ENCODE results near the gene PAQR5. TPM values are rescaled to one million over a fixed set of nuclear protein-coding genes. Genes with fewer than 3 reads are reported as not detected.

The PAQR5 gene
- total and polyA plus RNA-seq, 4 donors = 0.19 to 1.1 (median 0.53) TPM

DNA sequence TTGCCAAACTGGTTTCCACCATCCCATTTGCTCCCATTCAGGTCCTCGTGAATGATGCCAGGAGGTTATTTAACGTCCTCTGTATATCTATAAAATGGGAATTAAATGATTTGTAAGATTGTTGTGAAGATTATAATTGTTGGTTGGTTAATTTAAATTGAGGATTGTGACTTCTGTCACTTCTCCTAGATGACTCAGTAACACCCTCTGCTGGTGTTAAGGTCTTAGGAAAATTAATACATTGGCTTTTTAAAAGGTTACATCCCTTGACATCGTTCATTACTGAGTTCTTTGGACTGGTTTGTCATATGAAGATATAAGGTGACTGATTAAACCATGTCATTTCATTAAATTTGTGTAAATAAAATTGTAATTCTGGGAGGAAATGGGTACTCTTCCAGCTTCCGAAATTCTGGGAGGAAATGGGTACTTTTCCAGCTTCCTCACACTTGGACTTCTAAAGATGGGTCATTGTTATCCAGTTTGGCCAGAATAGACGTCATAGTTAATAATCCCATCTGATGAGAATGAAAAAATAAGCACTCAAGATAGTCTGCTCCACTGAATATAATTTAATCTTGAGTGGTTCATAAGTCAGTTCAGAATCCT, 33.3 kb upstream of the PAQR5 start:
- Histone ChIP-seq H3K27me3 (ENCODE audit: control insufficient read depth in 4 of 4, insufficient read depth in 4 of 4, low read length in 3 of 4) (no peaks in the 10 kb centered on the region), H3K27ac (ENCODE audit: low read depth in 1 of 2, low read length in 2 of 2) (no peak overlapping the region), H3K9me3 (ENCODE audit: control insufficient read depth in 4 of 4, low read length in 3 of 4) (no peaks in the 10 kb centered on the region), H3K4me1 (ENCODE audit: control insufficient read depth in 4 of 4, insufficient read depth in 4 of 4, low read length in 3 of 4) (no peaks in the 10 kb centered on the region), H3K36me3 (ENCODE audit: control insufficient read depth in 4 of 4, insufficient read depth in 3 of 4, low read depth in 1 of 4, low read length in 3 of 4) (peaks cover 0 to 8% (median 7%) of the 10 kb centered on the region in 4 donors), H3K9ac (ENCODE audit: low read depth in 1 of 2, low read length in 2 of 2) (no peak overlapping the region), H3K4me3 (ENCODE audit: low read depth in 1 of 3, low read length in 3 of 3) (no peak overlapping the region)
- DNase-seq (ENCODE audit: low spot score) = no peak
- no peak for TF ChIP-seq TAF1 (conservative IDR thresholded peaks at IDR 0.05)
- peak; percentile 82 to 85 for TF ChIP-seq RAD21 (IDR thresholded peaks at IDR 0.05)
- TF ChIP-seq RXRA (IDR thresholded peaks at IDR 0.05) = no peak
- TF ChIP-seq, protein P1, sequence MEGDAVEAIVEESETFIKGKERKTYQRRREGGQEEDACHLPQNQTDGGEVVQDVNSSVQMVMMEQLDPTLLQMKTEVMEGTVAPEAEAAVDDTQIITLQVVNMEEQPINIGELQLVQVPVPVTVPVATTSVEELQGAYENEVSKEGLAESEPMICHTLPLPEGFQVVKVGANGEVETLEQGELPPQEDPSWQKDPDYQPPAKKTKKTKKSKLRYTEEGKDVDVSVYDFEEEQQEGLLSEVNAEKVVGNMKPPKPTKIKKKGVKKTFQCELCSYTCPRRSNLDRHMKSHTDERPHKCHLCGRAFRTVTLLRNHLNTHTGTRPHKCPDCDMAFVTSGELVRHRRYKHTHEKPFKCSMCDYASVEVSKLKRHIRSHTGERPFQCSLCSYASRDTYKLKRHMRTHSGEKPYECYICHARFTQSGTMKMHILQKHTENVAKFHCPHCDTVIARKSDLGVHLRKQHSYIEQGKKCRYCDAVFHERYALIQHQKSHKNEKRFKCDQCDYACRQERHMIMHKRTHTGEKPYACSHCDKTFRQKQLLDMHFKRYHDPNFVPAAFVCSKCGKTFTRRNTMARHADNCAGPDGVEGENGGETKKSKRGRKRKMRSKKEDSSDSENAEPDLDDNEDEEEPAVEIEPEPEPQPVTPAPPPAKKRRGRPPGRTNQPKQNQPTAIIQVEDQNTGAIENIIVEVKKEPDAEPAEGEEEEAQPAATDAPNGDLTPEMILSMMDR (IDR thresholded peaks at IDR 0.05; ENCODE audit: low read depth, low read length, missing input control) = peak; percentile 46
- no peak for TF ChIP-seq FOXA2 (IDR thresholded peaks at IDR 0.05)
- 36% methylated on average over 5 of the region's 5 CpGs for WGBS

DNA sequence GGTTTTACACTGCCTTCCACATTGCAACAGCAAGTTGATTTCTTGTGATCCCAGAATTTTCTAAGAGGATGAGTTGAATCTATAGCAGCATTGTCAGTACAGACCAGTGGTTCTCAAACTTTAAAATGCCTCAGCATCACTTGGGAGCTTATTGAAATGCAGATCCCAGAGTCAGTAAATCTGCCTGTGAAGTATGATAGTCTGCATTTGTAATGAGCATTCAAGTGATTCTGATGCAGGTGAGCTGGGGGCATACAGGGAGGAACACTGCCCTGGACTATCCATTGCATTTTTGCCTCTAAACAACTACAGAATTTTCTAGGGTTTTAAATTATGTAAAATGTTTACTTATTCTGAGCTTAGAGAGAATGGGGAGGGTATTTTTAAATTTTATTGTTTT, 27.5 kb upstream of the PAQR5 start:
- Histone ChIP-seq H3K9me3 (ENCODE audit: control insufficient read depth in 4 of 4, low read length in 3 of 4) (no peaks in the 10 kb centered on the region), H3K9ac (ENCODE audit: low read depth in 1 of 2, low read length in 2 of 2) (no peak overlapping the region), H3K36me3 (ENCODE audit: control insufficient read depth in 4 of 4, insufficient read depth in 3 of 4, low read depth in 1 of 4, low read length in 3 of 4) (peaks cover 0 to 8% (median 5%) of the 10 kb centered on the region in 4 donors), H3K4me1 (ENCODE audit: control insufficient read depth in 4 of 4, insufficient read depth in 4 of 4, low read length in 3 of 4) (no peaks in the 10 kb centered on the region), H3K27ac (ENCODE audit: low read depth in 1 of 2, low read length in 2 of 2) (no peak overlapping the region), H3K4me3 (ENCODE audit: low read depth in 1 of 3, low read length in 3 of 3) (no peak overlapping the region), H3K27me3 (ENCODE audit: control insufficient read depth in 4 of 4, insufficient read depth in 4 of 4, low read length in 3 of 4) (no peaks in the 10 kb centered on the region)
- no peak for DNase-seq (ENCODE audit: low spot score)
- TF ChIP-seq, protein P2, sequence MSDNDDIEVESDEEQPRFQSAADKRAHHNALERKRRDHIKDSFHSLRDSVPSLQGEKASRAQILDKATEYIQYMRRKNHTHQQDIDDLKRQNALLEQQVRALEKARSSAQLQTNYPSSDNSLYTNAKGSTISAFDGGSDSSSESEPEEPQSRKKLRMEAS (IDR thresholded peaks at IDR 0.05) = no peak
- TF ChIP-seq SP1 (IDR thresholded peaks at IDR 0.05) = no peak
- TF ChIP-seq GABPA (IDR thresholded peaks at IDR 0.05 in 1 of 2, conservative IDR thresholded peaks at IDR 0.05 in 1 of 2) = no peak
- TF ChIP-seq, protein P3, sequence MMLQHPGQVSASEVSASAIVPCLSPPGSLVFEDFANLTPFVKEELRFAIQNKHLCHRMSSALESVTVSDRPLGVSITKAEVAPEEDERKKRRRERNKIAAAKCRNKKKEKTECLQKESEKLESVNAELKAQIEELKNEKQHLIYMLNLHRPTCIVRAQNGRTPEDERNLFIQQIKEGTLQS (IDR thresholded peaks at IDR 0.05) = no peak
- TF ChIP-seq NR2F2 (IDR thresholded peaks at IDR 0.05) = no peak
- TF ChIP-seq, protein P1 (IDR thresholded peaks at IDR 0.05; ENCODE audit: low read depth, low read length, missing input control) = no peak
- TF ChIP-seq RAD21 (IDR thresholded peaks at IDR 0.05) = no peak
- TF ChIP-seq YY1 (IDR thresholded peaks at IDR 0.05) = no peak
- TF ChIP-seq EGR1 (IDR thresholded peaks at IDR 0.05; ENCODE audit: low read depth in 2 of 2) = no peak
- no peak for TF ChIP-seq FOXA2 (IDR thresholded peaks at IDR 0.05)
- no peak for TF ChIP-seq HNF4G (IDR thresholded peaks at IDR 0.05)
- TF ChIP-seq FOXA1 (IDR thresholded peaks at IDR 0.05) = no peak
- no peak for TF ChIP-seq JUND (IDR thresholded peaks at IDR 0.05)
- no peak for TF ChIP-seq TAF1 (conservative IDR thresholded peaks at IDR 0.05)

Measured in liver (tissue), 9 donors.